GM04503 (cell line): ENCODE results near the gene OAT.

Experiments used
- DNase-seq: peaks from one replicate; pipeline ENCODE4 v3.0.0-alpha.2; 2012; ENCODE audit warnings: low read depth

Gene OAT

DNA sequence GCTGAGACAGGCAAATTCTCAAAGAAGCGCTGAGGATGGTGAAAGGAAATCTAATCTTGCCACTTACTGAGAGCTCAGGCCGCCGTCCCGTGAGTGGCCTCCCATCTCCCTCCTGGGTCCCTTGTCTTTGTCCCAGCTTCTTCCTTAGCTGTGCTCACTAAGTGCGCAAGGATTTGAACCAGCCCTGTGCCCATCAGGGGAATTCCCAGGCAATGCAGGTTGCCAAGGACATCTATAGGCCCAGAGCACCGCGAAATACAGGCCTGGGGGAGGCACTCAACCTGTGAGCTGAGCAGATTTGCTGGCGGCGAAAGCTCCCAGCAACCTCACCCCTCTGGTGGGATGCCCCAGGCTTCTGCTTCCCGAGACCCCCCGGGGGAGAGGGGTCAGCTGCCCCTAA, 64.8 kb downstream of the OAT start:
- DNase-seq, result no peak

DNA sequence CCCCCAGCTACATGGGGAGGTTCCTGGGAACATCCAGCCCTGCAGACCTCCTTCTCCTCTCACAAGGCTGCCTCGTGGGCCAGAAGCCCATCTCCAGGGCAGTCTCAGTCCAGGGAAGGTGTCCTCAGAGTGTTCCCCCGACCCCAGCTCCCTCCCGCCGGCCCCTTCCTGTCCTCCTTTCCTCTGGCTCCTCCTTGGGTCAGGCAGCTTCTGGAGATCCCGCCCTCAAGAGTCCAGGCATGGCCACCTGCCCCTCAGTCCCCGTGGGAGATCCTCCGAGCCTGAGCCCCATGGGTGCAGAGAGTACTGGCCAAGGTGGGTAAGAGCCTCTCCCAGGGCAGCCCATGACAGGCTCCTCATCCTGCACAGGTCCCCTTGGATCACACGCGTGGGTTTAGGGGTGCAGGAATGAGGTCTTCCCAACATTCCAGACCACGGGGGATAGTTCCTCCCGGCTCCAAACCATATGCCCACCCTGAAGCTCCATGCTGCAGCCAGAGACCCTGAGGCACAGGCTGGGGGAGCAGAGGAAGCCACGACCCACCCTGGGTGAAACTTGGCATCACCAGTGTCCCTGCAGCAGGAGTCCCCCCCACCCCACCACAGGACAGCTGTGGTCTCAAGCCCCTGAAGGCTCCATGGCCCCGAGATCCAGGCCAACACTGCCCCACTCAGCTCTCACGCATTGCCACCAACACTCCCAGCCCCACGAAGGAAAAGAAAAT, 65.5 kb downstream of the OAT start:
- no peak for DNase-seq

DNA sequence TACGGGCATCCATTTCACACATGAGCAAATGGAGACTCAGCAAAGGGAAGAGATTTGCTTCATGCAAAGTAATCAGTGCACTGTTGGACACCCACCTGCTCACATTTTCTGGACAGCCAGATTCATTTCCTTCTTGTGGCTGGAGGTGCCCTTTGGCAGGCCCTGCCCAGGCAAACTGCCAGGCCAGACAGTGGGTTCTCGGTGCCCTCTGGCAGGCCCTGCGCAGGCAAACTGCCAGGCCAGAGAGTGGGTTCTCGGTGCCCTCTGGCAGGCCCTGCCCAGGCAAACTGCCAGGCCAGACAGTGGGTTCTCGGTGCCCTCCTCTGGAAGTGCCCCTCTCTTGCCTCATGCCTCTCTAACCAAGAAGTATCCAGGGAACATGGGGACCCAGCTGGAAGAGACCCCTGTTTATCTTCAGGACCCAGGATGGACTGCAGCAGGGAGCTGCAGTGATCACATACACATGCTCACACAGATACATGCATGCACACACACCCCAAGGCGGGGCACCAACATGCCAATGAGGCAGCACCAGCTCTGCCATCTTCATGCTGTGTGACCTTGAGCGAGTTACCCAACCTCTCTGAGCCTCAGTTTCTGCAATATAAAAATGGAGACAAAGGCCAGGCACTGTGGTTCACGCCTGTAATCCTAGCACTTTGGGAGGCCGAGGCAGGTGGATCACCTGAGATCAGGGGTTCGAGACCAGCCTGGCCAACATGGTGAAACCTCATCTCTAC, 67.1 kb downstream of the OAT start:
- no peak for DNase-seq

DNA sequence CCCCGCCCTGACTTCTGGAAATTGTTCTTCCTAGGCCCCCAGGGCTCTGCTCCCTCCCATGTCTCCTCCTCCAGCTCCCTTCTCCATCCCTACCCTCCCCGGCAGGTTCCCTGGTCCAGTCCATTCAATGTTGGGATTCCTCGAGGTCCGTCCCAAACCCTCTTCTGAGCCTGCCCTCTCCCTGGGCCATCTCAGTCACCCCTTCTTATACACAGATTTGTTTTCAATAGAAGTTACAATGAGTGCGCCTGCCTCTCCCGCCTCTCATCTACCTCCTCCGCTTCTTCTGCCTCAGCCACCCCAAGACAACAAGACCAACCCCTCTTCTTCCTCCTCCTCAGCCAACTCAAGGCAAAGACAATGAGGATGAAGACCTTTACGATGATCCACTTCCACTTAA, 67.9 kb downstream of the OAT start:
- DNase-seq, result no peak

DNA sequence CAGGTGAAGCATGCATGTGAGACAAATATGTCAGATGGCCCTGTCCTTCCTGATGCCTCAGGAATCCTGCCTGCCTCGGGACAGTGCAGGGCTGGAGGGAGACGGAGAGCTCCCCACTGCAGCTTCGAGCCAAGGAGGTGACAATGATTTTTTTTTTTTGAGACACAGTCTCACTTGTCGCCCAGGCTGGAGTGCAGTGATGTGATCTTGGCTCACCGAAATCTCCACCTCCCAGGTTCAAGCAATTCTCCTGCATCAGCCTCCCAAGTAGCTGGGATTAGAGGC, 68.8 kb downstream of the OAT start:
- DNase-seq, result no peak

DNA sequence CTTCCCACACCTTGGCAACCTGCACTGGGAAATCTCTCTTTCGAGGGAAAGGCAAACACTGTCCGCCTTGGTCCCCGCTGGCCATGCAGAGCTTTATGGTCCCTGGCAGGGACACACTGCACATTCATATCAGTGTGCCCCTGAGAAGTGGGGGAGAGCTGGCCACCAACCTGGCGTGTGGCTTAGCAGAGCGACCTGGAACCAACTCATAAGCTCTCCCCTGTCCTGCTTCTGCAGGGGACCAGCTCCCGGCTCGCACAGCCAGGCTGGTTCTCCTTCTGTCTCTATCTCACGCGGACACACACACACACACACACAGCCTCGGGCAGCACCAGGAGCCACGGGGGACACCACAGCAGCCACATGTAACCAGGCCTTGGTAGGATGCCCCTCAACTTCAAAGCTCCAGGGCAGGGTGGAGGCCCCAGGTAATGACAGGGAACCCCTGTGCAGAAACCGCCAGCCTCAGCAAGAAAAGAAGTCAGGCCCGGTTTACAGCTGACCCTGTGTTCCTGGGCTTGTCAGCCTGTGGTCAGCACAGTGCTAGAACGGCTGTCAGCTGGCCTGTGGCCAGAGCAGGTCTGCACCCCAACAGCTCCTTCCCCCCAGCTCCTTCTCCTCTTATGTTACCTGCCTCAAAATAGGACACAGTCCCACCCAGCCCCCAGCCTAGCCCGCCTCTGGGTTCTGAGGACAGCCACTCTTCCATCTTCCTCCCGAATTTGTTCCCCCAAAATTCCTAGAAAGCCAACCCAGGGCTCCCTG, 69.3 kb downstream of the OAT start:
- DNase-seq, result no peak

DNA sequence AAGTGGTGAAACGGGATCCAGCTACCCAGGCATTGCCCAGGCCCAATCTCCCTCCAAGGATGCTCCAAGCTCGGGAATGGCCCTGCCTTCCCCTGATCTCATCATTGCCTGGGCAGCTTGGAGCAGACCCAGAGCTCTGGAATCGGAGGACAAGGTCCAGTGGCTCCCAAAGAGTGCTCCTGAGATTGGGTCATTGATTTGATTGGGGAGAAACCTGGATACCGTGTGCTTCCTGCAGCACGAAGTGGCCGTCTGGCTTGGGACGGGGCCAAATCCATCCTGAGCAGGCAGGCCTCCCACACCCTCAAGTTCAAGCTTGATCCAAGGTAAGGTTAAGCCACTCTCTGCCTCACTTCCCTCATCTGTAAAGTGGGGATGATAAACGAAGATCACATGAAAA, 69.9 kb downstream of the OAT start:
- DNase-seq, result no peak

DNA sequence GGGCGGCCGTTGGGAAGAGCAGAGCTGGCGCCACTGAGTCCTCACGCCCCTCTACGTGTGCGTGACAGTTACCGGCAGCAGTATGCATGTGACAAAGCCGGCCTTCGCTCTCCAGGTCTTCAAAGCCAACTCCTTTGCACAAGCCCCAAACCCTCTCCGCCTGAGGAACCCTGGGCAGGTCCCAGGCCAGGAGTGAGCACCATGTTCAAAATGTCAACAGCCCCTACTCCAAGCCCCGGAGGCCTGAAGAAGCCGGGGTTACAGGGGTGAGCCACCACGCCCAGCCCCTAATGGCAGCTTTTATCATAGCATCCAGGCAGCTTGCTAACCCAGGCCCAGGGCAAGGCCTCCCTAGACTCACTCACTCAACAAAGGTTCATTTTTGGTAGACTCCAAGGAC, 70.8 kb downstream of the OAT start:
- no peak for DNase-seq
